Myocyte (in vitro differentiated cells): ENCODE results near the gene FKBP1A. TPM values are rescaled to one million over a fixed set of nuclear protein-coding genes. Genes with fewer than 3 reads are reported as not detected.

ENCODE experiments used
- DNase-seq: peaks from one replicate; pipeline ENCODE4 v3.0.0-alpha.2; 2012; ENCODE audit warnings: low read depth
- total RNA-seq: library from RNA; depleted of rRNA; stranded (reverse); fragments of >200 nt; gene quantifications from 2 replicates; pipeline ENCODE4 v1.2.3, GENCODE V29; 2014

FKBP1A gene
- total RNA-seq, 1 donor from 2014 or later, result 146 TPM

- DNase-seq, result no peak
Measured at GRCh38 chr20:1386323-1386722, 6.5 kb downstream of the FKBP1A start.

- DNase-seq, result no peak
Measured at GRCh38 chr20:1383623-1384404, 9.0 kb downstream of the FKBP1A start.

DNA sequence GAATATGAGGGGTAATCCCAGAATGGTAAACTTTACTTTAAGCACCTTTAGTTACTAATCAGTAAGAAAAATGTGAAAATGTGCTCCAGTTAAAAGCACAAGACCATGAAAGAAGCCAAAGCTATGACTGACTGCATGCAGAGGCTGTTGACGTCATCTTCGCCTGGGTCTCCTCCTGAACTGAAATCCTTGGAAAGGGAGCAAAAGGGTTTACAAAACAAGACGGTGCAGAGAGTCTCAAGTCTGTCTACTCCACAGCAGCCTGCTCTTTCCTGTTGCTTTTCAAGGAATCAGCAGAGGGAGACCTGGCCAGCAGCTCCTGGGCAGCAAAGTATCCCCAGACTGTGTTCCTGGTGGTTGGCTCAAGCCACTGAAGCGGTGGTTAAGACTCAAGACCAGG is 10.2 kb downstream of the FKBP1A start:
- DNase-seq, result peak; percentile 31

GRCh38 chr20:1381753-1382591 is 10.9 kb downstream of the FKBP1A start:
- DNase-seq, result peak; percentile 87

DNA sequence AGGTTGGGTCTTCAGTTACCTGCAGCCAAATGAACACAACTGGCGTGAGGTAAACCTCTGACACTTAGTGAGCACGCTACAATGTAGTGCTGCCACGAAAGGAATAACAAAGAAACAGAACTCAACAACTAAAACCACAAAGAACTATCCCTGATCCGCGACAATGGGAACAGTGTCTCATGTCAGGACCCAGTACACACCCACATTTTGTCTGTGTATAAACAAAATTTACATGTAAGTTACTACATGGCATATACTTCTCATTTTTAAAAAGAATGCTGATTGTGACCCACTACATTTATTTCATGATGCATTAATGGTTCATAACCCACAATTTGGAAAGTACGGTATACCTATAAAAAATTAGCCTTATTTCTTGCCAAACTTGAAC is 14.1 kb downstream of the FKBP1A start:
- no peak for DNase-seq

GRCh38 chr20:1377984-1378734 is 14.7 kb downstream of the FKBP1A start:
- no peak for DNase-seq

DNA sequence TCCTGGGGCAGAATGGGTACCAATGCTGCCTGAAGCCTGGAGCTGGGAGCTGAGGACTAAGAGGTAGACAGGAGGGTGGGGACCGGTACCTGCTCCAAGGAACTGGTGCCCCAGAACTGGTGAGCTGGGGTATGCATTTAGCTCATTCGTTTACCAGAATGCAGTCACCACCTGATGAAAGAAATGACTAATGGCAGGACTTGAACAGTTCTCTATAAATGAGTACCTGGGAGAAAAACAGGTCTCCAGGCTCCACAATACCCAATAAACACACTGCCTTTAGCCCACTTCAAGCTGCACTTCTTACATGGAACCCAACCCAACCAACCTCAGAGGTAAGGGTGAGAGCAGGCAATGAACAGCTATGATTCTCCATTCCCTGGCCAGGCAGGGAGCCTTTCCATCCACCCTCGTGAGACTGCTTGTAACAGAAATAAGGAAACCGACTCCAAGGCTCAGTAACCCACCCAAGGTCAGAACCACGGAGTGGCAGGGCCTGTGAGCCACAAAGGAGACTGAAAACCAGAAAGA is 15.4 kb downstream of the FKBP1A start:
- no peak for DNase-seq

GRCh38 chr20:1376408-1377270 is 16.2 kb downstream of the FKBP1A start:
- no peak for DNase-seq

- no peak for DNase-seq
Measured at GRCh38 chr20:1376007-1376406, 16.8 kb downstream of the FKBP1A start.

DNA sequence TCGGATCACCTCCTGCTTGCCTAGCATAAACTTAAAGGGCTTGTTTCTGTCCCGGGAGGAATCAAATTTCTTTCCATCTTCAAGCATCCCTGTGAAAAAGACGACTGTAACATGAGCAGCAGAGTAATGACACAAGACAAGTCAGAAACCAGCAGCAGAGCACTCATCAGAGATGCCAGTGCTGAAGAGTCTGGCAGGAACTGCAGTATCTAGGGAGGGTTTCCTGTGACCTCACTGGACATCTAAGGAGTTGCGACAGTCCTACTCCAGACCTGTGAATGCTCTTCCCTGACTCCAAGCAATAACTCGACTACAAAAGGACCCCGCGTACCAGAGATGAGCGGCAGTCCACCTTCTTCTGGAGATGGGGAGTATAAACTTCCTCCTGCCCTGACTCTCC is 17.3 kb downstream of the FKBP1A start:
- peak; percentile 76 for DNase-seq

DNA sequence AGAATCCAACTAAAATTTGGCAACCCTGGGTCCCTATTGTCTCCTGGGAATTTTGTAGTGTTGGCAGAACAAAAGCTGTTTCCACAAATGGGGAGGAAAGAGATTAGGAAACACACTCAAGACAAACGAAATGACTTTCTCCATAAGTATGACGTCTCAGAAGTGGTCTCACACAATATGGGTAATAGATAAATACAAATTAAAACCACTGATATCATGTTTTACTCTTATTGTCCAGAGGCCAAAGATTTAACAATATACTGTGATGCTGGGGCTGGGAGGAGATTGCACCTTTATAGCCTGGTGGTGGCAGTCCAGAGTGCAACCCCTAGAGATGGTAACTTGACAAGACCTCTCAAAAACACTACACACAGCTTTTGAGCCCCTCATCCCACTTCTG is 18.6 kb downstream of the FKBP1A start:
- no peak for DNase-seq

DNA sequence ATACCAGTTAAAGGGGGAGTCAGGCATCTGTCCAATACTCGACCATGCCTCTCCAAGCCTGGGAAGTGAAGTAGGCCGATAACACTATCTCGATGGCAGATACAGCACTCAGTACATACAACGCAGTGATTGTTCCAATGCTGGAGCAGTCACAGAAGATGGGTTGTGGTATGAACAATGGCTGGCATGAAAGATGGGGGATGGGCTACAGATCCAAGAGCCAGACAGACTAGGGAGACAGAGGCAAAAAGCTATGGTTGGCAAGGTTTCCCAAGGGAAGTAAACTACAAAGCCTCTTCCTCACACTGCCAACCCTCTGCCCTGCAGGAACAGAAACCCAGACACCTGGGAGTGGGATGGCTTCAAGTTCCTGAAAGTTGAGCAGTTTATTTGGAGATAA is 19.2 kb downstream of the FKBP1A start:
- DNase-seq, result no peak

GRCh38 chr20:1373036-1373435 is 19.8 kb downstream of the FKBP1A start:
- DNase-seq, result no peak

GRCh38 chr20:1371830-1372539 is 20.9 kb downstream of the FKBP1A start:
- peak; percentile 63 for DNase-seq

DNA sequence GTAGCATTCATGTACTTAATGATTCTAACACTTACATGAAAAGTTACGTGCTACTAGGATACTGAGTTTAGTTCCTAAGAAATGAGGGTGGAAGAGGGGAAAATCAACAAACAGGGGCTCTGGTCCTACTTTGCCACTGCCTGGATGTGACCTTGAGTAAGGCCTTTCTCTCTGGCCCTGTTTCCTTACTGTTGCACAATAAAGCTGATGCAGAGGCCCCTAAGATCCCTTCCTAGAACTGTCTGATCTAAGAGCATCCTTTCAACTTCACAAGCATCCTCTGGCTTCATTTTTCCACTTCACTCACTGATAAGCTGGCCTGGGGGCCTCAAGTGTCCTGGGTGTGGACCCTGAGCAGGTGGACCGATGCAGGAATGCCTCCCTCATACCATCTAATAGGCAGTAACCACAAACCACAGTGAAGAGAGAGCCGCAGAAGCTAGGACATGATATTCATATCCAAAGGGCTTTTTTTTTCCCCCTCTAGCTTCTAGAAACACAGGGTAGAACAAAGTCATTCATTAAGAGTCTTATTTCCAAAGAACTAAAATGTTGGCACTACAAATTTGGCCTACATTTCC is 21.6 kb downstream of the FKBP1A start:
- DNase-seq, result peak; percentile 90

- peak; percentile 47 for DNase-seq
Measured at GRCh38 chr20:1370548-1371110, 22.2 kb downstream of the FKBP1A start.

DNA sequence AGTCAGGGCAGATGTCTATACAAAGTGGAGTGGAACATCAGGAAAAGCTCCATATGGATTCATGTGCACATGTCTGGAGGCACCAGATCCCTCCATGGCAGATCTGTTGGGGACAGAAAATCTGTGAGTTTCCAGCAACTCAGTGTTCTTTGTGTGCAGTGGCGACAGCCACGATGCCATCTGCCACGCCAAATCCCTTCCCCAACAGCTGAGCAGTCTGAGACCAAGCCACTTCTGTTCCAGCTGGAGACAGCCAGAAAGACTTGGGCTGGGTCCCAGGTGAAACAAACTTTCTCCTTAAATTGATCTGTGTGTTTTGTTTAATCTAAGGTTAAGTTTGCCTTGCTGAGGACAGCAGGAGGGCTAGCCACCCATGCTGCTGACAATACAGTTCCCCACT is 22.9 kb downstream of the FKBP1A start:
- DNase-seq, result peak; percentile 75

DNA sequence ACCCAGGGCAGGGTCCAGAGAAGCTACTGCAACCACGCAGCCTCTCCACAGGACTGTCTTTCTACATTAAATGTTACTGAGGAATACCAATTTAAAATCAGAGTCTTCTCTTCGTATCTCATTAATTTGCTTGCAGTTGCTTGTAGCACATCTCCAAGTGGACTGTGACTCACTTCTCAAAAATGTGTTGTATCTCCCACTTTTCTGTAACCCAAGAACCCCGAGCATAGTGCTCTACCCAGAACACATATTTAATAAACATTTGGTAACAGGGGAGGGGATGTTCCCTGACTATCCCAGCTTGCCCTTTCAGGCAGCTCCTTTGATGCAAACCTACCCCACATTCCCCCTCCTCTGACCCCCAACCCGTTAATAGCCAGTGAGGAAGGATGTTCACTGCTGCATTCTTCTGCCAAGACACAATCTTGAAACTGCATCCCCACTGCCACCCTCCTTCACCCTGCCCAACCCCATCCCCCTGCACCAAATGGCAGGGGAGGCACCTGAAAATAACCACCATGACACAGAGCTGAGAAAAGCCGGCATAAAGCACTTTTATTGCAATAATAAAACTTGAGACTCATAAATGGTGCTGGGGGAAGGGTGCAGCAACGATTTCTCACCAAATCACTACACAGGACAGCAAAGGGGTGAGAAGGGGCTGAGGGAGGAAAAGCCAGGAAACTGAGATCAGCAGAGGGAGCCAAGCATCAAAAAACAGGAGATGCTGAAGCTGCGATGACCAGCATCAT is 24.2 kb downstream of the FKBP1A start:
- DNase-seq, result peak; percentile 51
